Aorta (tissue), 5 donors: ENCODE data around the gene LCA5L. TPM values are rescaled to one million over a fixed set of nuclear protein-coding genes. Genes with fewer than 3 reads are reported as not detected.
A peak's percentile ranks its signal among the peaks of the same experiment; 100 is the strongest.
"Not testable (repeated sequence)": the region's sequence is repeated elsewhere in the genome, so short reads cannot be mapped to it uniquely, and the experiment has no call there.

ENCODE experiments used
- ATAC-seq: fragments of 200-7000 bp; cut with Tn5 transposase; one replicate; pipeline ENCODE4 v1.9.1; 2022; ENCODE audit warnings: moderate library complexity; ENCODE audit not compliant: low FRiP score
- DNase-seq, 2 donors: peaks; one replicate each; pipeline ENCODE4 v3.0.0-alpha.2; 2020
- H3K27ac ChIP-seq, 2 donors: one replicate each; pipeline ENCODE4 v1.5.1; 2013; ENCODE audit warnings: low read length in 2 of 2, mild to moderate bottlenecking in 2 of 2, moderate library complexity in 2 of 2, control low read depth in 1 of 2, inconsistent platforms in 1 of 2, low read depth in 1 of 2
- H3K27me3 ChIP-seq, 2 donors: one replicate each; pipeline ENCODE4 v1.6.1; 2013; ENCODE audit warnings: control low read depth in 1 of 2, low read length in 1 of 2, mild to moderate bottlenecking in 1 of 2, moderate library complexity in 1 of 2; ENCODE audit not compliant: insufficient read depth in 2 of 2, control insufficient read depth in 1 of 2
- H3K36me3 ChIP-seq, 2 donors: one replicate each; pipeline ENCODE4 v1.6.1; 2013; ENCODE audit warnings: control low read depth in 1 of 2, low read length in 1 of 2, mild to moderate bottlenecking in 1 of 2; ENCODE audit not compliant: insufficient read depth in 2 of 2, control insufficient read depth in 1 of 2
- H3K4me1 ChIP-seq, 2 donors: one replicate each; pipeline ENCODE4 v1.6.1; 2013; ENCODE audit warnings: low read length in 2 of 2, control low read depth in 1 of 2, mild to moderate bottlenecking in 1 of 2, moderate library complexity in 1 of 2; ENCODE audit not compliant: insufficient read depth in 2 of 2, control insufficient read depth in 1 of 2
- H3K4me3 ChIP-seq, 2 donors: one replicate each; pipeline ENCODE4 v1.5.1; 2013; ENCODE audit warnings: low read length in 2 of 2, control low read depth in 1 of 2, mild to moderate bottlenecking in 1 of 2
- H3K9me3 ChIP-seq: one replicate; pipeline ENCODE4 v1.6.1; 2013; ENCODE audit warnings: mild to moderate bottlenecking, low read length; ENCODE audit not compliant: control insufficient read depth
- WGBS, 2 donors: extraction: QIAGEN DNeasy Blood & Tissue Kit; methylation state at CpG; one replicate each; pipeline ENCODE4 v1.1.7; 2013; 5-methylcytosine and 5-hydroxymethylcytosine counted together
- intact Hi-C, 2 donors: fragments of 100-400 bp; cut with DNase I; formaldehyde crosslinking; loops; one replicate each; pipeline versions ENCODE4 v1.14.2 to v1.15.0; 2022
- polyA plus RNA-seq, 2 donors: library from polyadenylated mRNA; stranded (reverse); fragments of 200-250 nt; gene quantifications; one replicate each; pipeline ENCODE4 v1.2.3, GENCODE V29; 2013
- total RNA-seq, 2 donors: library from RNA; stranded (reverse); fragmentation: NEBNext Ultra II Directional; extraction: Animal tissue kit (Norgen Biotek cat#: 25700); gene quantifications; one replicate each; pipeline ENCODE4 v1.2.1, GENCODE V29; 2021
- donor health status: healthy with polysubstance abuse.
- donor health status: Bipolar disorder and iron deficiency.
- donor health status: DM: no; HTN: no; CAD: no.
- donor health status: DM: no; HTN: no; CAD: no.
- donor health status: DM: yes; HTN: yes; CAD: no.

Gene LCA5L
- total and polyA plus RNA-seq, 4 donors = 0.39 to 3.4 (median 2.2) TPM

- no peak overlapping the region for H3K27ac ChIP-seq
- no peak for DNase-seq
- intact Hi-C loops = no loop called here
- no peak overlapping the region for H3K4me3 ChIP-seq
- no peak for ATAC-seq
- WGBS, 2 donors = 70 to 73% methylated on average over 7 of the region's 7 CpGs
- no peaks in the 10 kb centered on the region for H3K9me3 ChIP-seq
- no peaks in the 10 kb centered on the region for H3K27me3 ChIP-seq
- H3K4me1 ChIP-seq = no peaks in the 10 kb centered on the region
- H3K36me3 ChIP-seq = no peaks in the 10 kb centered on the region
These were observed 68.0 kb downstream of the LCA5L start for GRCh38 chr21:39377444-39378050.

DNA sequence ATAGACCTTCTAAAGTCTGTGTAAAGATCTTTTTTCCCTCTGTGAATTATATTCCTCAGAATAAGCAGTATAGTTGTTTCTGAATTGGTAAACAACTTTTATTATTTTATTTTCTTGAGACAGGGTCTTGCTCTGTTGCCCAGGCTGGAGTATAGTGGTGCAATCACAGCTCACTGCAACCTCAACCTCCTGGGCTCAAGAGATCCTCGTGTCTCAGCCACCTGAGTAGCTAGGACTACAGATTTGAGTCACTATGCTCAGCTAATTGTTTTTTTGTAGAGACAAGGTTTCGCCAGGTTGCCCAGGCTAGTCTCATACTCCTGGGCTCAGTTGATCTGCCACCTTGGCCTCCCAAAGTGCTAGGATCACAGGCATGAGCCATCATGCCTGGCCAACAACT is 70.1 kb downstream of the LCA5L start:
- Histone ChIP-seq H3K27ac (no peak overlapping the region), H3K9me3 (no peaks in the 10 kb centered on the region), H3K4me3 (no peak overlapping the region), H3K4me1 (no peaks in the 10 kb centered on the region), H3K36me3 (no peaks in the 10 kb centered on the region), H3K27me3 (no peaks in the 10 kb centered on the region)
- ATAC-seq (no peak), DNase-seq (peak in 1 of 2 donors; percentile 2)
- WGBS, 2 donors = 88 to 91% methylated on average over 2 of the region's 2 CpGs
- intact Hi-C loops = no loop called here

GRCh38 chr21:39374046-39374445 is 71.5 kb downstream of the LCA5L start:
- no peak overlapping the region for H3K27ac ChIP-seq
- H3K4me1 ChIP-seq = no peaks in the 10 kb centered on the region
- no peaks in the 10 kb centered on the region for H3K27me3 ChIP-seq
- H3K9me3 ChIP-seq = no peaks in the 10 kb centered on the region
- DNase-seq = peak in 1 of 2 donors; percentile 9
- no peak overlapping the region for H3K4me3 ChIP-seq
- intact Hi-C loops = no loop called here
- no peak for ATAC-seq
- WGBS, 2 donors = 71 to 75% methylated on average over 6 of the region's 6 CpGs
- no peaks in the 10 kb centered on the region for H3K36me3 ChIP-seq

GRCh38 chr21:39373634-39374033 is 71.9 kb downstream of the LCA5L start:
- ATAC-seq (no peak), DNase-seq (no peak)
- Histone ChIP-seq H3K4me3 (no peak overlapping the region), H3K27ac (no peak overlapping the region), H3K4me1 (no peaks in the 10 kb centered on the region), H3K36me3 (no peaks in the 10 kb centered on the region), H3K27me3 (no peaks in the 10 kb centered on the region), H3K9me3 (no peaks in the 10 kb centered on the region)
- WGBS, 2 donors = 20 to 27% methylated on average over 5 of the region's 5 CpGs
- intact Hi-C loops = no loop called here

DNA sequence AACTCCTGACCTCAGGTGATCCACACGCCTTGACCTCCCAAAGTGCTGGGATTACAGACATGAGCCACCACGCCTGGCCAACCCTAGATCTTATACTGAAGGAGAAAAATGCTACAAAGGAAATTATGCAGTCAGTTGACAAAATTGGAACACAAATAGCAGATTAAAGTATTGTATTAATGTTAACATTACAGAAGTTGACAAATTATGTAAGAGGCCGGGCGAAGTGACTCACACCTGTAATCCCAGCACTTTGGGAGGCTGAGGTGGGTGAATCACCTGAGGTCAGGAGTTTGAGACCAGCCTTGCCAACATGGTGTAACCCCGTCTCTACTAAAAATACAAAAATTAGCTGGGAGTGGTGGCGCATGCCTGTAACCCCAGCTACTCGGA is 75.7 kb downstream of the LCA5L start:
- H3K4me1 ChIP-seq, intact Hi-C loops, H3K4me3 ChIP-seq, H3K36me3 ChIP-seq, H3K27me3 ChIP-seq, H3K27ac ChIP-seq, ATAC-seq, H3K9me3 ChIP-seq: not testable (repeated sequence)
- WGBS, 2 donors = 86 to 88% methylated on average over 7 of the region's 7 CpGs
- DNase-seq = peak in 1 of 2 donors; percentile 12

DNA sequence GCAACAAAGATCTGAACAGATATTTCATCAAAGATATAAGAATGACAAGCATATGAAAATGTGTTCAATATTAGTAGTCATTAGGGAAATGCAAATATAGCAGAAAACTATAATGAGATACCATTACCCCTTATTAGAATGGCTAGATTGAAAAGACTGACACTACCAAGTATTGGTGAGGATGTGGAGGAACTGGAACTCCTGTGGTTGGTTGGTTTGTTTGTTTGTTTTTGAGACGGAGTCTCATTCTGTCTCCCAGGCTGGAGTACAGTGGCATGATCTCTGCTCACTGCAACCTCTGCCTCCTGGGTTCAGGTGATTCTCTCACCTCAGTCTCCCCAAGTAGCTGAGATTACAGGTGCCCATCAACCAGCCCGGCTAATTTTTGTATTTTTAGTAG is 77.8 kb downstream of the LCA5L start:
- intact Hi-C loops = no loop called here
- Histone ChIP-seq H3K4me3 (no peak overlapping the region), H3K4me1 (peaks cover 0 to 5% of the 10 kb centered on the region in 2 donors), H3K9me3 (no peaks in the 10 kb centered on the region), H3K27me3 (no peaks in the 10 kb centered on the region), H3K36me3 (no peaks in the 10 kb centered on the region), H3K27ac (no peak overlapping the region)
- 88 to 92% methylated on average over 2 of the region's 2 CpGs for WGBS, 2 donors
- DNase-seq (no peak), ATAC-seq (no peak)

DNA sequence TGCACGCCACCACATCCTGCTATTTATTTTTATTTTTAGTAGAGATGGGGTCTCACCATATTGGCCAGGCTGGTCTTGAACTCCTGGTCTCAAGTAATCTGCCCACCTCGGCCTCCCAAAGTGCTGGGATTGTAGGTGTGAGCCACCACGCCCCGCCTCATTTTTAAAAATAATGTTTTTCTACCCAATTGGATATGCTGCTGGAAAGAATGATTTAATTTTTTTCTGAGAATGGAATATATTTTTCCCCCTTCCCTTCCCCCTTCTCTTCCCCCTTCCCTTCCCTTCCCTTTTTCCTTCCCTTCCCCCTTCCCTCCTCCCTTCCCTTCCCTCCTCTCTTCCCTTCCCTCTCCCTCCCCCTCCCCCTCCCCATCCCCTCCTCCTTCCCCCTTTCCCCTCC is 79.0 kb downstream of the LCA5L start:
- 91 to 95% methylated on average over 4 of the region's 4 CpGs for WGBS, 2 donors
- no peak overlapping the region for H3K4me3 ChIP-seq
- H3K4me1 ChIP-seq = peaks cover 0 to 5% of the 10 kb centered on the region in 2 donors
- no peaks in the 10 kb centered on the region for H3K36me3 ChIP-seq
- ATAC-seq (no peak), DNase-seq (no peak)
- no peaks in the 10 kb centered on the region for H3K9me3 ChIP-seq
- H3K27me3 ChIP-seq = no peaks in the 10 kb centered on the region
- H3K27ac ChIP-seq = no peak overlapping the region
- intact Hi-C loops = no loop called here

- intact Hi-C loops = no loop called here
- 93% methylated on average over 4 of the region's 4 CpGs for WGBS, 2 donors
- Histone ChIP-seq H3K27me3 (no peaks in the 10 kb centered on the region), H3K9me3 (no peaks in the 10 kb centered on the region), H3K4me1 (peaks cover 0 to 5% of the 10 kb centered on the region in 2 donors), H3K36me3 (no peaks in the 10 kb centered on the region), H3K4me3 (no peak overlapping the region), H3K27ac (no peak overlapping the region)
- ATAC-seq = no peak
- no peak for DNase-seq
These were observed 80.6 kb downstream of the LCA5L start for GRCh38 chr21:39364949-39365348.

- intact Hi-C loops = no loop called here
- no peak overlapping the region for H3K4me3 ChIP-seq
- peaks cover 0 to 5% of the 10 kb centered on the region in 2 donors for H3K4me1 ChIP-seq
- DNase-seq (no peak), ATAC-seq (no peak)
- H3K36me3 ChIP-seq = no peaks in the 10 kb centered on the region
- H3K27me3 ChIP-seq = no peaks in the 10 kb centered on the region
- no peaks in the 10 kb centered on the region for H3K9me3 ChIP-seq
- H3K27ac ChIP-seq = peak overlapping the region in 1 of 2 donors; percentile 38
- 44 to 48% methylated on average over 6 of the region's 6 CpGs for WGBS, 2 donors
These were observed 81.7 kb downstream of the LCA5L start for GRCh38 chr21:39363607-39364555.
